Activated B cell treated with CpG ODN at 0.5 μM for 24 hours (primary cell): ENCODE measurements around the gene ABCG4. TPM values are rescaled to one million over a fixed set of nuclear protein-coding genes. Genes with fewer than 3 reads are reported as not detected.
A peak's percentile ranks its signal among the peaks of the same experiment; 100 is the strongest.

ENCODE experiments used
- ATAC-seq: fragments of 200-7000 bp; cut with Tn5 transposase; one replicate; pipeline ENCODE4 v1.10.0; 2021; ENCODE audit warnings: low read depth, mild to moderate bottlenecking, moderate library complexity
- CTCF ChIA-PET: fragments of 350-600 bp; sonication (Branson Sonifier 250); formaldehyde crosslinking; loops from one replicate; lab custom pipeline; 2021; ENCODE audit warnings: antibody characterized with exemption; lab: Charles Lee
- POLR2A ChIA-PET: fragments of 350-600 bp; sonication (Branson Sonifier 250); formaldehyde crosslinking; loops from one replicate; lab custom pipeline; 2021; ENCODE audit warnings: antibody characterized with exemption; lab: Charles Lee
- DNase-seq: peaks from one replicate; pipeline ENCODE4 v3.0.0; 2022
- H3K27ac Mint-ChIP-seq: one replicate; pipeline ENCODE4 v1.8.0; 2020; ENCODE audit warnings: mixed read lengths
- H3K27me3 Mint-ChIP-seq: one replicate; pipeline ENCODE4 v1.8.0; 2021; ENCODE audit warnings: mixed read lengths
- H3K36me3 Mint-ChIP-seq: one replicate; pipeline ENCODE4 v1.8.0; 2021; ENCODE audit warnings: low read depth, mixed read lengths
- H3K4me1 Mint-ChIP-seq: one replicate; pipeline ENCODE4 v1.8.0; 2021; ENCODE audit warnings: mixed read lengths
- H3K4me3 Mint-ChIP-seq: one replicate; pipeline ENCODE4 v1.8.0; 2020; ENCODE audit warnings: mild to moderate bottlenecking, mixed read lengths
- H3K9me3 Mint-ChIP-seq: one replicate; pipeline ENCODE4 v1.8.0; 2020; ENCODE audit warnings: mixed read lengths
- intact Hi-C: fragments of 100-400 bp; cut with micrococcal nuclease; formaldehyde crosslinking; loops from one replicate; pipeline ENCODE4 v1.15.1; 2024
- total RNA-seq: library from RNA; stranded (reverse); gene quantifications from 2 replicates; pipeline ENCODE4 v1.2.3, GENCODE V29; 2022
- TF ChIP-seq, protein P1 (sequence below): fragments of 200-600 bp; IDR thresholded peaks from one replicate; pipeline ENCODE4 v1.8.0; 2022; ENCODE audit warnings: antibody characterized with exemption, mild to moderate bottlenecking

The ABCG4 gene
- total RNA-seq, 1 donor from 2014 or later = not detected

GRCh38 chr11:119152604-119153003, 3.8 kb downstream of the ABCG4 start:
- Mint-ChIP-seq H3K27ac (no peak overlapping the region), H3K36me3 (no peaks in the 10 kb centered on the region), H3K27me3 (peaks cover 48% of the 10 kb centered on the region), H3K4me1 (peaks cover 11% of the 10 kb centered on the region), H3K9me3 (no peaks in the 10 kb centered on the region), H3K4me3 (no peak overlapping the region)
- intact Hi-C loops = no loop called here
- ChIA-PET CTCF (no interaction called here), POLR2A (interaction anchor here (0.6 kb wide), 1 partner anchor 44 kb away, joined by 5 read pairs; no protein-coding TSS in a partner anchor)
- TF ChIP-seq, protein P1, sequence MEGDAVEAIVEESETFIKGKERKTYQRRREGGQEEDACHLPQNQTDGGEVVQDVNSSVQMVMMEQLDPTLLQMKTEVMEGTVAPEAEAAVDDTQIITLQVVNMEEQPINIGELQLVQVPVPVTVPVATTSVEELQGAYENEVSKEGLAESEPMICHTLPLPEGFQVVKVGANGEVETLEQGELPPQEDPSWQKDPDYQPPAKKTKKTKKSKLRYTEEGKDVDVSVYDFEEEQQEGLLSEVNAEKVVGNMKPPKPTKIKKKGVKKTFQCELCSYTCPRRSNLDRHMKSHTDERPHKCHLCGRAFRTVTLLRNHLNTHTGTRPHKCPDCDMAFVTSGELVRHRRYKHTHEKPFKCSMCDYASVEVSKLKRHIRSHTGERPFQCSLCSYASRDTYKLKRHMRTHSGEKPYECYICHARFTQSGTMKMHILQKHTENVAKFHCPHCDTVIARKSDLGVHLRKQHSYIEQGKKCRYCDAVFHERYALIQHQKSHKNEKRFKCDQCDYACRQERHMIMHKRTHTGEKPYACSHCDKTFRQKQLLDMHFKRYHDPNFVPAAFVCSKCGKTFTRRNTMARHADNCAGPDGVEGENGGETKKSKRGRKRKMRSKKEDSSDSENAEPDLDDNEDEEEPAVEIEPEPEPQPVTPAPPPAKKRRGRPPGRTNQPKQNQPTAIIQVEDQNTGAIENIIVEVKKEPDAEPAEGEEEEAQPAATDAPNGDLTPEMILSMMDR = no peak
- DNase-seq = no peak
- no peak for ATAC-seq

DNA sequence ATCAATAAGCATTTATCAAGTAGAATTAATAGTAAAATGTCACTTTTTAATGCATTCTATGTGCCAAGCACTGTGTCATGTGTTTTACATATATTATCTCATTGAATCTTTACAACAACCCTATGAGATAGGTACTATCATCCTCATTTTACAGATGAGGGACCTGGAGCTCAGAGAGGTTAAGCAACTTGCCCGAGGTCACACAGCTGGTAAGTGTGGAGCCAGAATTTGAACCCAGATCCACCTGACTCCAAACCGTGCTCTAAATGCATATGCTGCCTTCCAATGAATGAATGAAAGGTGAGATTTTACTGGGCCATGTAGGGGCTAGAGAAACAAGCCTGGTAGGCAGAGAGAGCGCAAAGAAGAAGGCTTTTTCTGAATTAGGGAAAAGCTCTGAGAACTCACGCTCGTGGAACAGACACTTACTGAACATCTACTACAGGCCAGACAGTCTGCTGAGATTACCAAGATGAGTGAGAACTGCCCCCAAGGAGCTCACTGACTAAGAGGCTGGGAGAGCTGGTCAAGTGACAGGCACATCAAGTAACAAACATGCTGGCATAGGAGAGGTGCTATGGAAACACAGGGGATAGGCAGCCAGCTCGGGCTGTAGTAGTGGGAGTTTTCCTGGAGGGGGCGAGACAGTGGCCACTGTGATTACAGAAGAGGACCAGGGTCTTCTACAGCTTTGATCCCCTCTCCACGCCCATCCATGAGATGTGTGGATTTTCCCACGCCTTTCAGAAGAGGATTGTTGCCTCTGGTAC, 4.4 kb downstream of the ABCG4 start:
- no peaks in the 10 kb centered on the region for H3K9me3 Mint-ChIP-seq
- DNase-seq = no peak
- no peaks in the 10 kb centered on the region for H3K36me3 Mint-ChIP-seq
- H3K4me3 Mint-ChIP-seq = no peak overlapping the region
- TF ChIP-seq, protein P1 = no peak
- no peak for ATAC-seq
- no peak overlapping the region for H3K27ac Mint-ChIP-seq
- POLR2A ChIA-PET = interaction anchor here (0.6 kb wide), 1 partner anchor 44 kb away, joined by 5 read pairs; no protein-coding TSS in a partner anchor
- peaks cover 7% of the 10 kb centered on the region for H3K4me1 Mint-ChIP-seq
- CTCF ChIA-PET = no interaction called here
- intact Hi-C loops = no loop called here
- peaks cover 42% of the 10 kb centered on the region for H3K27me3 Mint-ChIP-seq

- intact Hi-C loops = no loop called here
- no peak for DNase-seq
These were observed 5.3 kb downstream of the ABCG4 start for GRCh38 chr11:119154178-119154577.

GRCh38 chr11:119155733-119156492, 7.1 kb downstream of the ABCG4 start:
- no peak overlapping the region for H3K27ac Mint-ChIP-seq
- ChIA-PET CTCF (no interaction called here), POLR2A (no interaction called here)
- H3K4me1 Mint-ChIP-seq = no peaks in the 10 kb centered on the region
- DNase-seq (no peak), ATAC-seq (peak; percentile 54)
- intact Hi-C loops = no loop called here
- H3K4me3 Mint-ChIP-seq = no peak overlapping the region
- TF ChIP-seq, protein P1 = no peak
- H3K9me3 Mint-ChIP-seq = no peaks in the 10 kb centered on the region
- H3K27me3 Mint-ChIP-seq = peaks cover 34% of the 10 kb centered on the region
- no peaks in the 10 kb centered on the region for H3K36me3 Mint-ChIP-seq

More at GRCh38 chr11:119154178-119154577, 5.3 kb downstream of the ABCG4 start:
- H3K4me3 Mint-ChIP-seq = no peak overlapping the region
- H3K27me3 Mint-ChIP-seq = peaks cover 39% of the 10 kb centered on the region
- TF ChIP-seq, protein P1 = no peak
- no peaks in the 10 kb centered on the region for H3K36me3 Mint-ChIP-seq
- H3K9me3 Mint-ChIP-seq = no peaks in the 10 kb centered on the region
- H3K4me1 Mint-ChIP-seq = peaks cover 4% of the 10 kb centered on the region
- ATAC-seq = no peak
- ChIA-PET CTCF (interaction anchor here (1.2 kb wide), 1 partner anchor 15 kb away, joined by 3 read pairs; the partner anchor contains the start of gene NLRX1), POLR2A (no interaction called here)
- H3K27ac Mint-ChIP-seq = no peak overlapping the region

GRCh38 chr11:119156496-119156895, 7.6 kb downstream of the ABCG4 start:
- H3K27ac Mint-ChIP-seq = no peak overlapping the region
- H3K9me3 Mint-ChIP-seq = no peaks in the 10 kb centered on the region
- CTCF ChIA-PET = no interaction called here
- intact Hi-C loops = no loop called here
- no peak for ATAC-seq
- H3K4me3 Mint-ChIP-seq = no peak overlapping the region
- no peaks in the 10 kb centered on the region for H3K36me3 Mint-ChIP-seq
- H3K4me1 Mint-ChIP-seq = no peaks in the 10 kb centered on the region
- peaks cover 28% of the 10 kb centered on the region for H3K27me3 Mint-ChIP-seq
- DNase-seq = no peak
- POLR2A ChIA-PET = interaction anchor here (0.5 kb wide), 1 partner anchor 88 kb away, joined by 7 read pairs; no protein-coding TSS in a partner anchor
- TF ChIP-seq, protein P1 = no peak
